Loucy (cell line): ENCODE results near the gene GRID1.

Experiments
- H2AFZ ChIP-seq: fragments of 200-600 bp; sonication (generic); 2 replicates; pipeline ENCODE4 v1.6.0; 2016; ENCODE audit warnings: antibody characterized with exemption, mild to moderate bottlenecking, low read length, moderate library complexity
- H3F3A ChIP-seq: fragments of 200-600 bp; 2 replicates; pipeline ENCODE4 v1.6.0; 2016; ENCODE audit warnings: antibody characterized with exemption, low read depth, mild to moderate bottlenecking
- H3K27me3 ChIP-seq: fragments of 200-600 bp; sonication (generic); 2 replicates; pipeline ENCODE4 v1.6.1; 2014; ENCODE audit warnings: low read length, mild to moderate bottlenecking; ENCODE audit not compliant: insufficient read depth, poor library complexity, severe bottlenecking
- H3K36me3 ChIP-seq: fragments of 200-600 bp; sonication (generic); 2 replicates; pipeline ENCODE4 v1.6.1; 2016; ENCODE audit warnings: low read length; ENCODE audit not compliant: insufficient read depth
- H3K4me1 ChIP-seq: fragments of 200-600 bp; sonication (generic); 2 replicates; pipeline ENCODE4 v1.5.1; 2014; ENCODE audit warnings: low read length, mild to moderate bottlenecking; ENCODE audit not compliant: insufficient read depth, poor library complexity, severe bottlenecking
- H3K4me2 ChIP-seq: fragments of 200-600 bp; sonication (generic); 2 replicates; pipeline ENCODE4 v1.6.0; 2014; ENCODE audit warnings: antibody characterized with exemption, low read length, low read depth, mild to moderate bottlenecking; ENCODE audit not compliant: poor library complexity, severe bottlenecking
- H3K4me3 ChIP-seq: fragments of 200-600 bp; sonication (generic); 2 replicates; pipeline ENCODE4 v1.5.1; 2014; ENCODE audit warnings: low read length, mild to moderate bottlenecking, mixed read lengths; ENCODE audit not compliant: poor library complexity, severe bottlenecking
- H3K79me2 ChIP-seq: fragments of 200-600 bp; sonication (generic); 2 replicates; pipeline ENCODE4 v1.6.1; 2014; ENCODE audit warnings: low read length; ENCODE audit not compliant: insufficient read depth
- H3K9ac ChIP-seq: fragments of 200-600 bp; sonication (generic); 2 replicates; pipeline ENCODE4 v1.6.0; 2014; ENCODE audit warnings: mild to moderate bottlenecking, low read depth, low read length, moderate library complexity; ENCODE audit not compliant: poor library complexity, severe bottlenecking
- H3K9me2 ChIP-seq: fragments of 200-600 bp; sonication (generic); replicated peaks from 2 replicates; pipeline ENCODE4 v1.6.1; 2016; ENCODE audit warnings: low read depth, low read length, mixed read lengths
- H3K9me3 ChIP-seq: fragments of 200-600 bp; sonication (generic); 2 replicates; pipeline ENCODE4 v1.6.1; 2014; ENCODE audit warnings: mild to moderate bottlenecking, antibody characterized with exemption, low read length, low read depth; ENCODE audit not compliant: insufficient read depth
- H4K20me1 ChIP-seq: fragments of 200-600 bp; sonication (generic); 2 replicates; pipeline ENCODE4 v1.6.0; 2014; ENCODE audit warnings: antibody characterized with exemption, low read length, mild to moderate bottlenecking; ENCODE audit not compliant: insufficient read depth, poor library complexity, severe bottlenecking
- EZH2phosphoT487 ChIP-seq: fragments of 200-600 bp; IDR thresholded peaks from 2 replicates; pipeline ENCODE4 v1.6.1; 2018; ENCODE audit warnings: antibody characterized with exemption, mild to moderate bottlenecking, moderate library complexity, borderline replicate concordance
- TF ChIP-seq, protein P1 (sequence below): fragments of 200-600 bp; sonication (generic); conservative IDR thresholded peaks from 2 replicates; pipeline ENCODE4 v1.5.1; 2014; ENCODE audit warnings: mild to moderate bottlenecking, antibody characterized with exemption, low read length

The GRID1 gene

DNA sequence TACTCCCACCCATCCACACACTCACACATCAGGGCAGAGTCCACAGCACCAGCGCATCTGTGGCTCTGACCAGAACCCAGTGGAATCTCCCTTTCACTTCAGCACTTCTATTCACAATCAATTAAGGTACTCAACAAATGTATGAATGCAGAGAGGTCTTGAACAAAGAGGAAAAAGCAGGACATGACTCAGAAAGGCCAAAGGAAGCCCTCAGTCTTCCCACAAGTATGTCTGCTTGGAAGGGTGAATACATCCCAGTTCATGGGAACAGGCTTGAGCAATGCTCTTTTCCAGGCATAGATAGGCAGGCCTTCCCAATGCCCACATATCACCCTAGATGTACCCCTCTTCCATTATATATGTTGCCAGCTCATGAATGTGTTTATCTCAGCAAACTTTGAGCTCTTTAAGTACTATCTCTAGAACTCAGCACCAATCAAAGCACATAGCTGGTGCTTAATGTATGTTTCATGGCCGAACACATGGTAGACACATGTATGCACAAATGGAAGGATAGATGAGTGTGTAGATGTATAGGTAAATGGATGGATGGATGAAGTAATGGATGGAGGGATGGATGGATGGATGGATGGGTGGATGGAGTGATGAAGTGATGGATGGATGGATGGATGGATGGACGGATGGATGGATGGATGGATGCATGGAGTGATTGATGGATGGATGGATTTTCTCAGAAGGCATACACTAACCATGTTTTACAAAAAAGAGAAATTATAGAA, 507.6 kb downstream of the GRID1 start:
- H3K9me3 ChIP-seq = no peaks in the 10 kb centered on the region; the same call in 1 of the 2 replicates
- no peak overlapping the region for H3K9ac ChIP-seq
- no peaks in the 10 kb centered on the region for H3K27me3 ChIP-seq
- H3K4me2 ChIP-seq = no peak overlapping the region
- no peak for TF ChIP-seq EZH2phosphoT487
- TF ChIP-seq, protein P1, sequence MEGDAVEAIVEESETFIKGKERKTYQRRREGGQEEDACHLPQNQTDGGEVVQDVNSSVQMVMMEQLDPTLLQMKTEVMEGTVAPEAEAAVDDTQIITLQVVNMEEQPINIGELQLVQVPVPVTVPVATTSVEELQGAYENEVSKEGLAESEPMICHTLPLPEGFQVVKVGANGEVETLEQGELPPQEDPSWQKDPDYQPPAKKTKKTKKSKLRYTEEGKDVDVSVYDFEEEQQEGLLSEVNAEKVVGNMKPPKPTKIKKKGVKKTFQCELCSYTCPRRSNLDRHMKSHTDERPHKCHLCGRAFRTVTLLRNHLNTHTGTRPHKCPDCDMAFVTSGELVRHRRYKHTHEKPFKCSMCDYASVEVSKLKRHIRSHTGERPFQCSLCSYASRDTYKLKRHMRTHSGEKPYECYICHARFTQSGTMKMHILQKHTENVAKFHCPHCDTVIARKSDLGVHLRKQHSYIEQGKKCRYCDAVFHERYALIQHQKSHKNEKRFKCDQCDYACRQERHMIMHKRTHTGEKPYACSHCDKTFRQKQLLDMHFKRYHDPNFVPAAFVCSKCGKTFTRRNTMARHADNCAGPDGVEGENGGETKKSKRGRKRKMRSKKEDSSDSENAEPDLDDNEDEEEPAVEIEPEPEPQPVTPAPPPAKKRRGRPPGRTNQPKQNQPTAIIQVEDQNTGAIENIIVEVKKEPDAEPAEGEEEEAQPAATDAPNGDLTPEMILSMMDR = no peak
- no peaks in the 10 kb centered on the region for H3K4me1 ChIP-seq
- no peaks in the 10 kb centered on the region for H3K79me2 ChIP-seq
- H3K9me2 ChIP-seq = no peaks in the 10 kb centered on the region
- H4K20me1 ChIP-seq = no peaks in the 10 kb centered on the region
- no peak overlapping the region for H2AFZ ChIP-seq
- no peaks in the 10 kb centered on the region for H3F3A ChIP-seq
- H3K36me3 ChIP-seq = no peaks in the 10 kb centered on the region
- H3K4me3 ChIP-seq = no peak overlapping the region

DNA sequence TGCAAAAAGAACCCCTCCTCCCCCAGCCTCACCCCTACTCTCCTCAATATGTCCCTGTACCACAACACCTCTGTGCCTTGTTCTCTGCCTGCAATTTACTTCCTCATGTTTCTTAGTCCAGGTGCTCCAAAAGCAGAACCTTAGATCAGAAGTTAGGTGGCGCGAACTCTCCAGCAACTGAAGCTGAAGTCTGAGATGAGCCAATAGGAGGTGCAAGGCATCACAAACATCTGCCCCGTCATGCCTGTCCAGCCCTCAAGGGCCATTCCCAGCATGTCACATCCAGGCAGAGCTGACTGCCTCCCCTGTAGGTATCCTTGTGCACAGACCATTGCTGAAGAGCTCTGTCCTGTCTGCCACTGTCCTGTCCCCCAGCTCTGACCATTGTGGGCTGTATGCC, 508.8 kb downstream of the GRID1 start:
- Histone ChIP-seq H3K27me3 (no peaks in the 10 kb centered on the region), H3K4me1 (no peaks in the 10 kb centered on the region), H2AFZ (no peak overlapping the region), H3F3A (no peaks in the 10 kb centered on the region), H3K9me2 (no peaks in the 10 kb centered on the region), H3K4me2 (no peak overlapping the region), H3K79me2 (no peaks in the 10 kb centered on the region), H3K9me3 (no peaks in the 10 kb centered on the region; the same call in 1 of the 2 replicates), H3K9ac (no peak overlapping the region), H3K36me3 (no peaks in the 10 kb centered on the region), H4K20me1 (no peaks in the 10 kb centered on the region), H3K4me3 (no peak overlapping the region)
- no peak for TF ChIP-seq EZH2phosphoT487
- TF ChIP-seq, protein P1 = no peak

DNA sequence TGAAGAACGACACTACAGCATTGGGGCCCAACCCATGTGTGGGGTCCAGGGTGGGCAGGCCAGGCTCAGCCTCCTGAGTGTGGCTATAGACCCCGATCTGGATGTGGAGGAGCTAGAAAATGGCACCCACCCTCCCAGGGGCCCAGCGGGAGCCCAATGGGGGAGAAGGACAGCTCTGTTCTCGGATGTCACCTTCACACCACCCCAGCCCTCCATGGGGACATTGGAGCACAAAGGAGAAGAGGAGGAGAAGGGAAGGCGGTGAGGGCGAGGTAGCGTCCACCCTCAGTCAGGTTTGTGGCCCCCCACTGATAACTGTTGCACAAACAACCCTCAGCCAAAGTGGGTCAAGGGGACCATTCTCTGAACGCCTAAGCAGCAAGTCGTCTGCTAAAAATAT, 509.3 kb downstream of the GRID1 start:
- Histone ChIP-seq H3K4me3 (no peak overlapping the region), H3K79me2 (no peaks in the 10 kb centered on the region), H2AFZ (no peak overlapping the region), H3K4me2 (no peak overlapping the region), H3F3A (no peaks in the 10 kb centered on the region), H3K27me3 (no peaks in the 10 kb centered on the region), H3K9ac (no peak overlapping the region), H4K20me1 (no peaks in the 10 kb centered on the region), H3K36me3 (no peaks in the 10 kb centered on the region), H3K9me3 (no peaks in the 10 kb centered on the region; the same call in 1 of the 2 replicates), H3K9me2 (no peaks in the 10 kb centered on the region), H3K4me1 (no peaks in the 10 kb centered on the region)
- TF ChIP-seq, protein P1 = no peak
- TF ChIP-seq EZH2phosphoT487 = no peak
